HG03520 (cell line): ENCODE results near the gene SCYGR5.
"Not testable (repeated sequence)": the region's sequence is repeated elsewhere in the genome, so short reads cannot be mapped to it uniquely, and the experiment has no call there.

Source experiments
- ATAC-seq: cut with Tn5 transposase; IDR thresholded peaks from one replicate; pipeline ENCODE4 v1.9.1; 2021; ENCODE audit warnings: mild to moderate bottlenecking, moderate library complexity; ENCODE audit not compliant: unreplicated experiment

Gene SCYGR5

DNA sequence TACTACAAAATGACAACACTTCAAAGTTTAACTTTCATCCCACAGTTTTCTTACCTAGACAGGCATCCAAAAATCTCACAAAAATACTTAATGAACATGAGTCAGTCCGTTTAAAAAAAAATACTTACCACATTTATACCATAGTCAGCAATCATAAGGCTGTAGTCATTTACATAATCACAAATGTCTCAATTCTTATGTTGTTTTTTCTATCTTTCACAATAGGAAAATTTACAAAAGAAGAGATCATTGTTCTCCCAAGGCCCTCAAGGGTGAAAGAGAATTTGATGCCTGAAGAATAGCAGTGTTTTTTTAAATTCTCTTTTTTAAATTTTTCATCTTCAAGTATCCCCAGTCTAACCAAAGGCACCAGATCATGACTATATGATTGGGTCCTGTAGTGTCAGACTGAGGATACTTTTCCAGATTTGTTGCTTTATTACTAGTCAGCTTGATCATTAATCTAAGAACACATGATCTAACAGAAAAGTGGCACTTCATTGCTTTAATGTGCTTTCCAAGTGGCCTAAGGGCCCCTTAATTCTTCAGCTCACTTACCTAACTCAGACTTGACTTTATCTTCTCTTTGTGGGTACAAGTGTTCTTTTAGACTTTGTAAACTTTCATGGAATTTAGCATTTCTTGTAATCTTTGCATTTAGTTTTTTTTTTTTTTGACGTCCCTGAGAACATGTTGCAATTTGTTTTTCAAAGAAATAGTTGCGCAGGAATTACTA is 4.7 kb downstream of the SCYGR5 start:
- no peak for ATAC-seq

DNA sequence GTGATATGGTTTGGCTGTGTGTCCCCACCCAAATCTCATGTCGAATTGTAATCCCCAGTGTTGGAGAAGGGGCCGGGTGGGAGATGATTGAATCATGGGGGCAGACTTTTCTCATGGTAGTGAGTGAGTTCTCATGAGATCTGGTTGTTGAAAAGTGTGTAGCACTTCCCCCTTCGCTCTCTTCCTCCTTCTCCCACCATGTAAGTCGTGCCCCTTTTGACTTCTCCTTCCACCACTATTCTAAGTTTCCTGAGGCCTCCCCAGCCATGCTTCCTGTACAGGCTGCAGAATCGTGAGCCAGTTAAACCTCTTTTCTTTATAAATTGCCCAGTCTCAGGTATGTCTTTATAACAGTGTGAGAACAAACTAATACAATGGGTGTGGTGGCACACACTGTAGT is 7.0 kb downstream of the SCYGR5 start:
- ATAC-seq = not testable (repeated sequence)

DNA sequence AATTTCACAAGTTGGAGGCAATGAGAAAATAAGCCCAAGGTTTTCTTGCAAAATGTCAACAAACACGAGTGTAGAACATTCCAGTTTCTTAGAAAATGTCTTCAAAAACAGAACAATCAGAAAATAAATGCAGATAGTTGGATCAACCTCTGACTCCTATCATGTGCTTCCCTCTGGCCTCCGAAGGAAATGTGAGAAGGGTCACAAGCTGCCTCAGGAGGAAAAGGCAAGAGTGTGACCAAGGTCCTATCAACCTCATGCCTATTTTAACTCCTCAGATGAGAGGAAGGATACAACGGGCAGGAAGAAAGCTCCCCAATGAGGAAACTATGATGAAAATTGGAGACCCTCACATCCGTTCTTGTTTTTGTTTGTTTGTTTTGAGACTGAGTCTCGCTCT is 7.9 kb downstream of the SCYGR5 start:
- no peak for ATAC-seq

DNA sequence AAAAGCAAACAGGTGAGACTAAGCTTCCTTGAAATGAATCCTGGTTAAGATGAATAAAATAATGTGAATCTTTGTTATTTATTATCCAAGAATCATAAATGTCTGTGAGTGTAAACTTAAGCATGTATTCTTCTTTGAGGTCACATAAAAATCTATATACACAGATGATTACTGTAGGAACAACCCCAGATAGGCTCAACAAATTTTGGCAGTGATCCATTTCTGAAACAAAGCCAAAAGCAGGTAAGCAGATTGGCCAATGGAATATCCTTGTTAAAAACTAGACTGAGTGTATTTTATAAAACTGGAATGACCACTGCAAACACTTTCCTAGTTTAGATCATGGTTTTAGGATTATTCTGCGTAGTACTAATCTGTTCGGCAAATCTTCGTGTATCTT is 11.3 kb downstream of the SCYGR5 start:
- no peak for ATAC-seq

- no peak for ATAC-seq
These were observed 17.7 kb downstream of the SCYGR5 start for GRCh38 chr2:227684258-227684657.

DNA sequence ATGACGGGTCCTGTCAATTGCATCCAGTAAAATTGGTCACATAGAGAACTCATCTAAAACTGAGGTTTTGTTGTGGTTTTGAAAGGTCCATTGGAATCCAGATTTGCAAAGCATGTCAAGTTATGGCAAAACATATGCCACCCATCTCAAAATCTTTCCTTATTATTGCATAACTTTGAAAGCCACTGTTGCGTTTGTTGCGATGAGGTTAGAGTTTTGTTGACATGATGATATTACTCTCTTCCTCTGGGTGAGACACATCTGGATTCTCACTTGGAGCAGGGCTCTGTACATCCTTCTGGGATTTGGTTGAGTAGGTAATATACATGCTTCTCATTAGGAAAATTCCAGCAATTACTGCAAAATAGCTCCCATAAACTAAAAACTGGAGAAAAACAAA is 20.6 kb downstream of the SCYGR5 start:
- ATAC-seq = no peak

GRCh38 chr2:227696990-227697679 is 30.5 kb downstream of the SCYGR5 start:
- no peak for ATAC-seq

GRCh38 chr2:227701556-227701955 is 35.0 kb downstream of the SCYGR5 start:
- ATAC-seq = no peak

DNA sequence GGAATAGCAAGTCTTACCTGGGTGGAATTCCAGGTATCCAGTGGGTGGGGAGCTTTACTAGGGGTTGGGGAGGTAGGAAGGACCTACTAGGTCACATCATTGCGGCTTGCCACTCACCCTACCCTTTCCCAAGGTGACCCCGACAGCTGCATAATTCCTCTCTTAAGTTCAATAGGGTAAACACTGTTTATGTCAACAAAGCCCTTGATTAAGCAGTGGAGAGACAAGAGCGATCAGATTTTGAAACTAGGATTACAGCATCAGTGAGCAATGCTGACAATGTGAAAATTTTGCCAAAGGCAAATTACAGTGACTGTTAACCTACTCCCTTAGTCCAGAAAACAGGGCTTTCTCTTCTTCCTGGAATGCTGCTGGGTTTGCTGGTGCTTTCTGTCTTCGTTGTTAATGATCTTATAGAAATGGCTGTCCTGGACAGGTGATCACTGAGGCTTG is 36.7 kb downstream of the SCYGR5 start:
- ATAC-seq = no peak

GRCh38 chr2:227703961-227704360 is 37.4 kb downstream of the SCYGR5 start:
- no peak for ATAC-seq

GRCh38 chr2:227706859-227707258 is 40.3 kb downstream of the SCYGR5 start:
- no peak for ATAC-seq

DNA sequence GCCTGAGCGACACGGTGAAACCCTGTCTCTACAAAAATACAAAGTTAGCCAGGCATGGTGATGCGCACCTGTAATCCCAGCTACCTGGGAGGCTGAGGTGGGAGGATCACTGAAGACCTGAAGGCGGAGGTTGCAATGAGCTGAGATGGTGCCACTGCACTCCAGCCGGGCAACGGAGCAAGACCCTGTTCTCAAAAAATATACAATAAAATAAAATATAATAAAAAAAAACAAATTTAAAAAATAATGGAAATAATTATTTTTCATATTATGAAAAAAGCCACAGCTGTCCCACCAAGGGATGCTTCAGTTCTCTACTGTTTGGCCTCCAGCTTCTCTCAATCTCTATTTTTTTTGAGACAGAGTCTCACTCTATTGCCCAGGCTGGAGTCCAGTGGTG is 40.8 kb downstream of the SCYGR5 start:
- ATAC-seq = no peak

DNA sequence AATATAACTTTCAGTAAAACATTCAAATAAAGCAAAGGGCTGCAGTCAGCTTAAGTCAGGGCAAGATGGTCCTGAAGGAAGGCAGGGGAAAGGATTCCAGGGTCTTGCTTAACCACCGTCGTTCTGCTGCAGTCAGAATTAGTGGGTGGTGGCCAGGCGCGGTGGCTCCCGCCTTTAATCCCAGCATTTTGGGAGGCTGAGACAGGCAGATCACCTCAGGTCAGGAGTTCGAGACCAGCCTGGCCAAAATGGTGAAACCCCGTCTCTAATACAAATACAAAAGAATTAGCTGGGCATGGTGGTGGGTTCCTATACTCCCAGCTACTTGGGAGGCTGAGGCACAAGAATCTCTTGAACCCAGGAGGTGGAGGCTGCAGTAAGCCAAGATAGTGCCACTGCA is 44.4 kb downstream of the SCYGR5 start:
- ATAC-seq = no peak

- ATAC-seq = no peak
These were observed 46.7 kb downstream of the SCYGR5 start for GRCh38 chr2:227713291-227713690.

- no peak for ATAC-seq
These were observed 49.9 kb downstream of the SCYGR5 start for GRCh38 chr2:227716501-227716900.
